Heart left ventricle (tissue), 16 donors: Measurements from ENCODE around the gene VAT1L. TPM values are rescaled to one million over a fixed set of nuclear protein-coding genes. Genes with fewer than 3 reads are reported as not detected.

Experiments used
- ATAC-seq, 4 donors: fragments of 200-7000 bp; cut with Tn5 transposase; one replicate each; pipeline ENCODE4 v1.9.1; 2020 to 2022; ENCODE audit warnings: moderate library complexity in 4 of 4, mild to moderate bottlenecking in 3 of 4, moderate number of reproducible peaks in 1 of 4
- DNase-seq, 5 donors: peaks; one replicate each; pipeline ENCODE4 v3.0.0-alpha.2; 2020
- H3K27ac ChIP-seq, 12 donors: fragments of 200-600 bp; sonication (generic) in 4 of 12; one replicate each; pipeline versions ENCODE4 v1.5.0 to v1.8.0; 2016 to 2022; ENCODE audit warnings: mild to moderate bottlenecking in 2 of 12
- H3K27me3 ChIP-seq, 9 donors: fragments of 200-600 bp; sonication (generic) in 2 of 9; one replicate each; pipeline versions ENCODE4 v1.5.1 to v1.8.0; 2016 to 2022; ENCODE audit warnings: mild to moderate bottlenecking in 3 of 9
- H3K36me3 ChIP-seq, 9 donors: fragments of 200-600 bp; sonication (generic) in 2 of 9; one replicate each; pipeline versions ENCODE4 v1.5.0 to v1.8.0; 2018 to 2022; ENCODE audit warnings: mild to moderate bottlenecking in 2 of 9
- H3K4me1 ChIP-seq, 12 donors: fragments of 200-600 bp; sonication (generic) in 4 of 12; one replicate each; pipeline versions ENCODE4 v1.5.0 to v1.8.0; 2016 to 2022; ENCODE audit warnings: mild to moderate bottlenecking in 3 of 12
- H3K4me3 ChIP-seq, 12 donors: fragments of 200-600 bp; sonication (generic) in 4 of 12; one replicate each; pipeline versions ENCODE4 v1.5.0 to v1.8.0; 2017 to 2022; ENCODE audit warnings: mild to moderate bottlenecking in 9 of 12, moderate library complexity in 4 of 12
- H3K9me3 ChIP-seq, 12 donors: fragments of 200-600 bp; sonication (generic) in 4 of 12; one replicate each; pipeline versions ENCODE4 v1.5.0 to v1.8.0; 2016 to 2022; ENCODE audit warnings: mild to moderate bottlenecking in 1 of 12
- POLR2A ChIP-seq, 2 donors: fragments of 450-650 bp; IDR thresholded peaks; one replicate each; pipeline ENCODE4 v1.6.1; 2017; ENCODE audit warnings: antibody characterized with exemption in 2 of 2, mild to moderate bottlenecking in 2 of 2, moderate library complexity in 2 of 2
- whole genome bisulfite sequencing, 4 donors: extraction: QIAGEN DNeasy Blood & Tissue Kit in 2 of 4; methylation state at CpG; one replicate each; pipeline versions ENCODE4 v1.1.5 to v1.1.7; 2013 to 2018; 5-methylcytosine and 5-hydroxymethylcytosine counted together
- intact Hi-C, 10 donors: fragments of 100-400 bp; cut with DNase I; formaldehyde crosslinking; loops; one replicate each; pipeline versions ENCODE4 v1.11.1 to v1.14.2; 2022
- polyA plus RNA-seq, 2 donors: library from polyadenylated mRNA; stranded (reverse); fragments of 200-250 nt; gene quantifications; one replicate each; pipeline ENCODE4 v1.2.3, GENCODE V29; 2013
- total RNA-seq, 9 donors: library from RNA; depleted of rRNA in 2 of 9; stranded (reverse); fragments of >200 nt in 2 of 9; fragmentation: NEBNext Ultra II Directional in 3 of 9; extraction: Animal tissue kit (Norgen Biotek cat#: 25700) in 3 of 9; gene quantifications; one replicate each; pipeline versions ENCODE4 v1.1.0 to v1.2.4, GENCODE V29; 2016 to 2023
- TF ChIP-seq, protein P1 (sequence below), 12 donors: fragments of 200-600 bp; sonication (generic) in 4 of 12; IDR thresholded peaks; one replicate each; pipeline versions ENCODE4 v1.5.0 to v1.8.0; 2018 to 2022; ENCODE audit warnings: antibody characterized with exemption in 12 of 12, mild to moderate bottlenecking in 5 of 12
- donor health status: ischemic (EF 13 %, LVEDD 7.1; RV severe dilation, severe dysfunction).
- donor health status: healthy with polysubstance abuse.
- donor health status: DM: no; HTN: yes; CAD: no.
- donor health status: DM: no; HTN: no; CAD: no.
- donor health status: ischemic (EF 25% LVEDD 6.9; RV normal size, moderate dysfunction).
- donor health status: ischemic (EF 25% LVEDD 5.7; RV mildly dilated, moderate dysfunction).
- donor health status: healthy.
- donor health status: DM: yes; HTN: yes; CAD: no.
- donor health status: ischemic (EF 35%, LVEDD 5.7; RV mildly dilated, moderate dysfunction).
- donor health status: nonischemic (EF 11% LVEDD 7.7; RV severe dilation, severe dysfunction).
- donor health status: DM: yes; HTN: yes; CAD: no.
- donor health status: PGD.
- donor health status: ischemic (EF 29% LVEDD 5.4; RV normal size, mild dysfunction).
- donor health status: nonischemic (EF 23%, LVEDD 6.1; RV moderate dilation, normal function).

Gene VAT1L
- total and polyA plus RNA-seq, 11 donors: 0.32 to 57.5 (median 11.0) TPM

DNA sequence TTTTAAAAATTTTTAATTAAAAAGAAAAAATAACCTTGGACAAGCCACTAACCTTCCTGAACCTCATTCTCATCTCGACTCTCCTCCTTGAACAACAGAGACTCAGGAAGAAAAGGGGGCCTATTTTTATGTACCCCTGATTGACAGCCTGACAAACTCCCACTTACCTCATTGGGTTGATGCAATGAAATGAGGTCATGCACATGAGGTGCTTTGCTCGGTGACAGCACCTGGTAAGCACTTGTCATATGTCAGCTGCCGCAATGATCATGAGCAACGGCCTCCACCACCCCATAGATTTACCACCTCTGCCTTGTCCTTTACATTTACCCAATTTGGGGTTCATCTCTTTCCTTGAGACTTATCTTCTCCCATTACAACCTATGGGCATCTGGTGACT, 167.9 kb downstream of the VAT1L start:
- Histone ChIP-seq H3K27me3 (no peaks in the 10 kb centered on the region), H3K4me1 (no peaks in the 10 kb centered on the region), H3K36me3 (no peaks in the 10 kb centered on the region), H3K4me3 (no peak overlapping the region), H3K9me3 (no peaks in the 10 kb centered on the region), H3K27ac (no peak overlapping the region)
- intact Hi-C loops: loop anchor here in 1 of 10 donors (5.0 kb wide), 1 partner anchor 94 kb away; no protein-coding TSS in a partner anchor
- DNase-seq (no peak), ATAC-seq (no peak)
- WGBS, 4 donors: 82 to 88% (median 84%) methylated on average over 4 of the region's 4 CpGs
- TF ChIP-seq POLR2A (IDR thresholded peaks at IDR 0.05): no peak
- TF ChIP-seq, protein P1, sequence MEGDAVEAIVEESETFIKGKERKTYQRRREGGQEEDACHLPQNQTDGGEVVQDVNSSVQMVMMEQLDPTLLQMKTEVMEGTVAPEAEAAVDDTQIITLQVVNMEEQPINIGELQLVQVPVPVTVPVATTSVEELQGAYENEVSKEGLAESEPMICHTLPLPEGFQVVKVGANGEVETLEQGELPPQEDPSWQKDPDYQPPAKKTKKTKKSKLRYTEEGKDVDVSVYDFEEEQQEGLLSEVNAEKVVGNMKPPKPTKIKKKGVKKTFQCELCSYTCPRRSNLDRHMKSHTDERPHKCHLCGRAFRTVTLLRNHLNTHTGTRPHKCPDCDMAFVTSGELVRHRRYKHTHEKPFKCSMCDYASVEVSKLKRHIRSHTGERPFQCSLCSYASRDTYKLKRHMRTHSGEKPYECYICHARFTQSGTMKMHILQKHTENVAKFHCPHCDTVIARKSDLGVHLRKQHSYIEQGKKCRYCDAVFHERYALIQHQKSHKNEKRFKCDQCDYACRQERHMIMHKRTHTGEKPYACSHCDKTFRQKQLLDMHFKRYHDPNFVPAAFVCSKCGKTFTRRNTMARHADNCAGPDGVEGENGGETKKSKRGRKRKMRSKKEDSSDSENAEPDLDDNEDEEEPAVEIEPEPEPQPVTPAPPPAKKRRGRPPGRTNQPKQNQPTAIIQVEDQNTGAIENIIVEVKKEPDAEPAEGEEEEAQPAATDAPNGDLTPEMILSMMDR (IDR thresholded peaks at IDR 0.05): no peak

GRCh38 chr16:77960766-77961165, 172.4 kb downstream of the VAT1L start:
- H3K9me3 ChIP-seq: no peaks in the 10 kb centered on the region
- 64 to 75% (median 68%) methylated on average over 5 of the region's 5 CpGs for WGBS, 4 donors
- no peak for TF ChIP-seq POLR2A (IDR thresholded peaks at IDR 0.05)
- TF ChIP-seq, protein P1 (IDR thresholded peaks at IDR 0.05): no peak
- ATAC-seq: no peak
- peaks cover 0 to 21% (median 0%) of the 10 kb centered on the region in 9 donors for H3K27me3 ChIP-seq
- peaks cover 0 to 5% (median 0%) of the 10 kb centered on the region in 12 donors for H3K4me1 ChIP-seq
- H3K36me3 ChIP-seq: no peaks in the 10 kb centered on the region
- no peak for DNase-seq
- intact Hi-C loops: loop anchor here in 3 of 10 donors (5.0 to 10.0 kb wide), 3 partner anchors 158 to 176 kb away; partner anchors contain the start of gene VAT1L (in 1 of the 3)
- H3K4me3 ChIP-seq: no peak overlapping the region
- no peak overlapping the region for H3K27ac ChIP-seq

GRCh38 chr16:77961814-77962213, 173.4 kb downstream of the VAT1L start:
- TF ChIP-seq, protein P1 (IDR thresholded peaks at IDR 0.05): no peak
- TF ChIP-seq POLR2A (IDR thresholded peaks at IDR 0.05): no peak
- no peak for DNase-seq
- 79 to 94% (median 89%) methylated on average over 3 of the region's 3 CpGs for WGBS, 4 donors
- H3K27ac ChIP-seq: no peak overlapping the region
- no peak for ATAC-seq
- H3K4me3 ChIP-seq: no peak overlapping the region
- intact Hi-C loops: loop anchor here in 3 of 10 donors (5.0 to 10.0 kb wide), 3 partner anchors 160 to 177 kb away; partner anchors contain the start of gene VAT1L (in 1 of the 3)
- peaks cover 0 to 21% (median 0%) of the 10 kb centered on the region in 9 donors for H3K27me3 ChIP-seq
- peaks cover 0 to 5% (median 0%) of the 10 kb centered on the region in 12 donors for H3K4me1 ChIP-seq
- no peaks in the 10 kb centered on the region for H3K36me3 ChIP-seq
- H3K9me3 ChIP-seq: no peaks in the 10 kb centered on the region

DNA sequence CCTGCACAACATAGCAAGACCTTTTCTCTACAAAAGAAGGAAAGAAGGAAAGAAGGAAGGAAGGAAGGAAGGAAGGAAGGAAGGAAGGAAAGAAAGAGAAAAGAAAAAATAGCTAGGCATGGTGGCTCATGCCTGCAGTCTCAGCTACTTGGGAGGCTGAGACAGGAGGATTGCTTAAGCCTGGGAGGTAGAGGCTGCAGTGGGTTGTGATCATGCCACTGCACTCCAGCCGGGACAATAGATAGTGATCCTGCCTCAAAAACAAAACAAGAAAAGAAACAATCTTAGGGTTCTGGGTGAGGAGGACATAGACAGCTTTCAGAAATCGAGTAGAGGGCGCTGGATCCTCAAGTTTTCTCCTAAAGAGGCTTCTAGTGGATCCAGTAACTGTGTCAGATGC, 174.3 kb downstream of the VAT1L start:
- Histone ChIP-seq H3K27ac (no peak overlapping the region), H3K9me3 (no peaks in the 10 kb centered on the region), H3K36me3 (no peaks in the 10 kb centered on the region), H3K4me1 (peaks cover 0 to 5% (median 0%) of the 10 kb centered on the region in 12 donors), H3K27me3 (peaks cover 0 to 21% (median 0%) of the 10 kb centered on the region in 9 donors), H3K4me3 (no peak overlapping the region)
- DNase-seq: no peak
- intact Hi-C loops: loop anchor here in 3 of 10 donors (5.0 to 10.0 kb wide), 3 partner anchors 160 to 178 kb away; partner anchors contain the start of gene VAT1L (in 1 of the 3)
- TF ChIP-seq, protein P1 (IDR thresholded peaks at IDR 0.05): no peak
- TF ChIP-seq POLR2A (IDR thresholded peaks at IDR 0.05): no peak
- ATAC-seq: no peak
- WGBS, 4 donors: 80 to 90% (median 83%) methylated on average over 3 of the region's 3 CpGs
